ENCODE measurements around the gene RTL10.

RTL10 gene

GRCh38 chr22:19821523-19822300 lies 33.0 kb downstream of the RTL10 start:
- ChIA-PET CTCF (interaction anchor here (0.8 to 1.7 kb wide), 3 partner anchors 13 to 76 kb away, joined by 4 to 5 read pairs (median 4); no protein-coding TSS in a partner anchor), POLR2A (no interaction called here)
- Histone ChIP-seq H3K9me3 (ENCODE audit: control insufficient read depth, insufficient read depth, low read depth, low read length) (no peaks in the 10 kb centered on the region), H3K27ac (ENCODE audit: extremely low read depth, low read depth, low read length) (no peak overlapping the region), H3K4me3 (ENCODE audit: low read depth, low read length) (no peak overlapping the region), H3K36me3 (ENCODE audit: control insufficient read depth in 2 of 2, insufficient read depth in 1 of 2, low read length in 2 of 2) (peaks cover 0 to 9% of the 10 kb centered on the region in 2 experiments; a peak in 1 of 3 replicates), H3K4me1 (ENCODE audit: control insufficient read depth, insufficient read depth, low read length) (no peaks in the 10 kb centered on the region)
- TF ChIP-seq ZNF211 (tag by site-specific recombination; IDR thresholded peaks at IDR 0.05; ENCODE audit: low read depth) (no peak), ZNF544 (tag by site-specific recombination; IDR thresholded peaks at IDR 0.05) (no peak), ZNF530 (tag by site-specific recombination; IDR thresholded peaks at IDR 0.05; ENCODE audit: low read depth) (no peak), HOXC10 (CRISPR knock-in tag; IDR thresholded peaks at IDR 0.05) (no peak)
- TF ChIP-seq, protein P1, sequence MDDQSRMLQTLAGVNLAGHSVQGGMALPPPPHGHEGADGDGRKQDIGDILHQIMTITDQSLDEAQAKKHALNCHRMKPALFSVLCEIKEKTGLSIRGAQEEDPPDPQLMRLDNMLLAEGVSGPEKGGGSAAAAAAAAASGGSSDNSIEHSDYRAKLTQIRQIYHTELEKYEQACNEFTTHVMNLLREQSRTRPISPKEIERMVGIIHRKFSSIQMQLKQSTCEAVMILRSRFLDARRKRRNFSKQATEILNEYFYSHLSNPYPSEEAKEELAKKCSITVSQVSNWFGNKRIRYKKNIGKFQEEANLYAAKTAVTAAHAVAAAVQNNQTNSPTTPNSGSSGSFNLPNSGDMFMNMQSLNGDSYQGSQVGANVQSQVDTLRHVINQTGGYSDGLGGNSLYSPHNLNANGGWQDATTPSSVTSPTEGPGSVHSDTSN (CRISPR knock-in tag; IDR thresholded peaks at IDR 0.05), result no peak

DNA sequence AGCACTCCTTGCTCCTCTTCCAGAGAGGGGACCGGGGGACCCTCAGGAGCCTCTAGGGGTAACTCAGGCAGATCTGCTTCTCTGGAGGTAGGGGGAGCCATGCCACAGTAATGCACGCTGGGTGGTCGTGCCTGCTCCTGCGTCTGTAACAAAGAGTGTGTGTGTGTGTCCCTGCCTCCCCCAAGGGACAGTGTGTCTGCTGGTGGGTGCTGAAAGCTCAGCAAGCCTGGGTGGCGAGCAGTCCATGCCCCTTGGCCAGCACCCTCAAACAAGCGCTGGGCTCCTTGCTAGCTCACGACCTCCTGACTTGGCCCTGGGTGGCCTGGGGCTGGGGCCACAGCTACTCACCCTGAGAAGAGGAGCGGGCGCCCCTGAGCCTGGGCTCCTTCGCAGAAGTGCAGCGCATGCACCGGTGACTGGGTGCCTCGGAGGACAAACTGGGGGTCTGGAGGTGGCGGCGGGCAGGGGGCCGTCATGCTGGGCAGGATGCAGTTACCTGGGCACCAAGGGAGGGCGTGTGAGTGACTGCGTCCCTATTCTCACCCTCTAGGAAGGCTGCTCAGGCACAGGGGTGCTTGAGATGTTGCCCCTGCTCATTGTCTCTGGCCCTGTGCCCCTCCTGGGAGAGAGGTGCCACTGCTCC lies 33.7 kb downstream of the RTL10 start:
- no peaks in the 10 kb centered on the region for H3K4me1 ChIP-seq (ENCODE audit: control insufficient read depth, insufficient read depth, low read length)
- CTCF ChIA-PET, result interaction anchor here (1.0 to 1.7 kb wide), 3 partner anchors 14 to 133 kb away, joined by 3 to 4 read pairs (median 4); no protein-coding TSS in a partner anchor
- POLR2A ChIA-PET, result no interaction called here
- no peak overlapping the region for H3K4me3 ChIP-seq (ENCODE audit: low read depth, low read length)
- H3K9me3 ChIP-seq (ENCODE audit: control insufficient read depth, insufficient read depth, low read depth, low read length), result no peaks in the 10 kb centered on the region
- no peak overlapping the region for H3K27ac ChIP-seq (ENCODE audit: extremely low read depth, low read depth, low read length)
- peaks cover 0 to 9% of the 10 kb centered on the region in 2 experiments; a peak in 1 of 3 replicates for H3K36me3 ChIP-seq (ENCODE audit: control insufficient read depth in 2 of 2, insufficient read depth in 1 of 2, low read length in 2 of 2)
- TF ChIP-seq ZNF449 (tag by site-specific recombination; IDR thresholded peaks at IDR 0.05), result no peak
- TF ChIP-seq ZNF354C (tag by site-specific recombination; IDR thresholded peaks at IDR 0.05; ENCODE audit: borderline replicate concordance, low read depth), result no peak
- TF ChIP-seq KLF16 (tag by site-specific recombination; IDR thresholded peaks at IDR 0.05), result no peak
- no peak for TF ChIP-seq ZNF529 (tag by site-specific recombination; IDR thresholded peaks at IDR 0.05; ENCODE audit: insufficient replicate concordance)
- TF ChIP-seq IKZF3 (tag by site-specific recombination; IDR thresholded peaks at IDR 0.05), result no peak
- no peak for TF ChIP-seq FEZF1 (tag by site-specific recombination; IDR thresholded peaks at IDR 0.05)
- TF ChIP-seq ZNF530 (tag by site-specific recombination; IDR thresholded peaks at IDR 0.05; ENCODE audit: low read depth), result no peak
- no peak for TF ChIP-seq OSR2 (tag by site-specific recombination; IDR thresholded peaks at IDR 0.05)
- no peak for TF ChIP-seq ZNF513 (tag by site-specific recombination; IDR thresholded peaks at IDR 0.05)
- TF ChIP-seq ZNF488 (tag by site-specific recombination; IDR thresholded peaks at IDR 0.05), result no peak
- TF ChIP-seq ZNF555 (tag by site-specific recombination; conservative IDR thresholded peaks at IDR 0.05), result no peak
- TF ChIP-seq ZNF560 (tag by site-specific recombination; IDR thresholded peaks at IDR 0.05; ENCODE audit: borderline replicate concordance), result no peak
- TF ChIP-seq ZNF701 (tag by site-specific recombination; IDR thresholded peaks at IDR 0.05), result no peak
- TF ChIP-seq EGR2 (tag by site-specific recombination; IDR thresholded peaks at IDR 0.05; ENCODE audit: low read depth), result no peak
- TF ChIP-seq MZF1 (tag by site-specific recombination; IDR thresholded peaks at IDR 0.05; ENCODE audit: borderline replicate concordance), result no peak
- TF ChIP-seq, protein P2, sequence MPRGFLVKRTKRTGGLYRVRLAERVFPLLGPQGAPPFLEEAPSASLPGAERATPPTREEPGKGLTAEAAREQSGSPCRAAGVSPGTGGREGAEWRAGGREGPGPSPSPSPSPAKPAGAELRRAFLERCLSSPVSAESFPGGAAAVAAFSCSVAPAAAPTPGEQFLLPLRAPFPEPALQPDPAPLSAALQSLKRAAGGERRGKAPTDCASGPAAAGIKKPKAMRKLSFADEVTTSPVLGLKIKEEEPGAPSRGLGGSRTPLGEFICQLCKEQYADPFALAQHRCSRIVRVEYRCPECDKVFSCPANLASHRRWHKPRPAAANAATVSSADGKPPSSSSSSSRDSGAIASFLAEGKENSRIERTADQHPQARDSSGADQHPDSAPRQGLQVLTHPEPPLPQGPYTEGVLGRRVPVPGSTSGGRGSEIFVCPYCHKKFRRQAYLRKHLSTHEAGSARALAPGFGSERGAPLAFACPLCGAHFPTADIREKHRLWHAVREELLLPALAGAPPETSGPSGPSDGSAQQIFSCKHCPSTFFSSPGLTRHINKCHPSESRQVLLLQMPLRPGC (tag by site-specific recombination; IDR thresholded peaks at IDR 0.05), result no peak
- TF ChIP-seq GFI1B (tag by site-specific recombination; IDR thresholded peaks at IDR 0.05), result no peak
- TF ChIP-seq, protein P3, sequence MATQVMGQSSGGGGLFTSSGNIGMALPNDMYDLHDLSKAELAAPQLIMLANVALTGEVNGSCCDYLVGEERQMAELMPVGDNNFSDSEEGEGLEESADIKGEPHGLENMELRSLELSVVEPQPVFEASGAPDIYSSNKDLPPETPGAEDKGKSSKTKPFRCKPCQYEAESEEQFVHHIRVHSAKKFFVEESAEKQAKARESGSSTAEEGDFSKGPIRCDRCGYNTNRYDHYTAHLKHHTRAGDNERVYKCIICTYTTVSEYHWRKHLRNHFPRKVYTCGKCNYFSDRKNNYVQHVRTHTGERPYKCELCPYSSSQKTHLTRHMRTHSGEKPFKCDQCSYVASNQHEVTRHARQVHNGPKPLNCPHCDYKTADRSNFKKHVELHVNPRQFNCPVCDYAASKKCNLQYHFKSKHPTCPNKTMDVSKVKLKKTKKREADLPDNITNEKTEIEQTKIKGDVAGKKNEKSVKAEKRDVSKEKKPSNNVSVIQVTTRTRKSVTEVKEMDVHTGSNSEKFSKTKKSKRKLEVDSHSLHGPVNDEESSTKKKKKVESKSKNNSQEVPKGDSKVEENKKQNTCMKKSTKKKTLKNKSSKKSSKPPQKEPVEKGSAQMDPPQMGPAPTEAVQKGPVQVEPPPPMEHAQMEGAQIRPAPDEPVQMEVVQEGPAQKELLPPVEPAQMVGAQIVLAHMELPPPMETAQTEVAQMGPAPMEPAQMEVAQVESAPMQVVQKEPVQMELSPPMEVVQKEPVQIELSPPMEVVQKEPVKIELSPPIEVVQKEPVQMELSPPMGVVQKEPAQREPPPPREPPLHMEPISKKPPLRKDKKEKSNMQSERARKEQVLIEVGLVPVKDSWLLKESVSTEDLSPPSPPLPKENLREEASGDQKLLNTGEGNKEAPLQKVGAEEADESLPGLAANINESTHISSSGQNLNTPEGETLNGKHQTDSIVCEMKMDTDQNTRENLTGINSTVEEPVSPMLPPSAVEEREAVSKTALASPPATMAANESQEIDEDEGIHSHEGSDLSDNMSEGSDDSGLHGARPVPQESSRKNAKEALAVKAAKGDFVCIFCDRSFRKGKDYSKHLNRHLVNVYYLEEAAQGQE (tag by site-specific recombination; IDR thresholded peaks at IDR 0.05), result no peak
